Measurements from ENCODE around the gene NKD2. TPM values are rescaled to one million over a fixed set of nuclear protein-coding genes. Genes with fewer than 3 reads are reported as not detected.
A peak's percentile ranks its signal among the peaks of the same experiment; 100 is the strongest.

The NKD2 gene
- total RNA-seq, 1 donor from 2014 or later: 1.8 TPM

GRCh38 chr5:979100-979817, 29.3 kb upstream of the NKD2 start:
- TF ChIP-seq CTCF (IDR thresholded peaks at IDR 0.05; ENCODE audit: unreplicated experiment): no peak
- Mint-ChIP-seq H3K27me3 (ENCODE audit: unreplicated experiment) (peaks cover 6% of the 10 kb centered on the region), H3K9me3 (ENCODE audit: unreplicated experiment) (no peaks in the 10 kb centered on the region), H3K4me1 (ENCODE audit: unreplicated experiment) (peaks cover 19% of the 10 kb centered on the region), H3K36me3 (ENCODE audit: low read depth, unreplicated experiment) (peaks cover 6% of the 10 kb centered on the region), H3K27ac (ENCODE audit: unreplicated experiment) (peak overlapping the region; percentile 55), H3K4me3 (ENCODE audit: unreplicated experiment) (no peak overlapping the region)
- no peak for DNase-seq (ENCODE audit: low spot score)

- peak overlapping the region; percentile 62 for H3K27ac Mint-ChIP-seq (ENCODE audit: unreplicated experiment)
Observed at GRCh38 chr5:980001-980588, 28.5 kb upstream of the NKD2 start.

GRCh38 chr5:980966-981365, 27.6 kb upstream of the NKD2 start:
- Mint-ChIP-seq H3K4me1 (ENCODE audit: unreplicated experiment) (peaks cover 19% of the 10 kb centered on the region), H3K36me3 (ENCODE audit: low read depth, unreplicated experiment) (peaks cover 6% of the 10 kb centered on the region), H3K4me3 (ENCODE audit: unreplicated experiment) (no peak overlapping the region), H3K27me3 (ENCODE audit: unreplicated experiment) (peaks cover 6% of the 10 kb centered on the region), H3K9me3 (ENCODE audit: unreplicated experiment) (no peaks in the 10 kb centered on the region), H3K27ac (ENCODE audit: unreplicated experiment) (peak overlapping the region; percentile 62)
- no peak for DNase-seq (ENCODE audit: low spot score)
- no peak for TF ChIP-seq CTCF (IDR thresholded peaks at IDR 0.05; ENCODE audit: unreplicated experiment)

More at GRCh38 chr5:980001-980588, 28.5 kb upstream of the NKD2 start:
- no peak for TF ChIP-seq CTCF (IDR thresholded peaks at IDR 0.05; ENCODE audit: unreplicated experiment)
- no peak for DNase-seq (ENCODE audit: low spot score)
- peaks cover 6% of the 10 kb centered on the region for H3K36me3 Mint-ChIP-seq (ENCODE audit: low read depth, unreplicated experiment)
- H3K9me3 Mint-ChIP-seq (ENCODE audit: unreplicated experiment): no peaks in the 10 kb centered on the region
- H3K27me3 Mint-ChIP-seq (ENCODE audit: unreplicated experiment): peaks cover 6% of the 10 kb centered on the region
- no peak overlapping the region for H3K4me3 Mint-ChIP-seq (ENCODE audit: unreplicated experiment)
- peaks cover 19% of the 10 kb centered on the region for H3K4me1 Mint-ChIP-seq (ENCODE audit: unreplicated experiment)

- Mint-ChIP-seq H3K27ac (ENCODE audit: unreplicated experiment) (no peak overlapping the region), H3K4me3 (ENCODE audit: unreplicated experiment) (no peak overlapping the region), H3K4me1 (ENCODE audit: unreplicated experiment) (peaks cover 19% of the 10 kb centered on the region), H3K27me3 (ENCODE audit: unreplicated experiment) (peaks cover 5% of the 10 kb centered on the region), H3K36me3 (ENCODE audit: low read depth, unreplicated experiment) (peaks cover 6% of the 10 kb centered on the region), H3K9me3 (ENCODE audit: unreplicated experiment) (no peaks in the 10 kb centered on the region)
- DNase-seq (ENCODE audit: low spot score): no peak
- no peak for TF ChIP-seq CTCF (IDR thresholded peaks at IDR 0.05; ENCODE audit: unreplicated experiment)
Observed at GRCh38 chr5:981456-981855, 27.1 kb upstream of the NKD2 start.
